ENCODE data around the gene LGI1. TPM values are rescaled to one million over a fixed set of nuclear protein-coding genes. Genes with fewer than 3 reads are reported as not detected.

The LGI1 gene
- total RNA-seq (not detected), polyA plus RNA-seq (ENCODE audit: insufficient read depth, low read depth, low replicate concordance) (not detected)
- long read RNA-seq, donor 1, partial matches to known transcripts = 0 of 1 reads
- long read RNA-seq, donor 1, other reads (novel, unspliced or antisense) = 0 of 1 reads
- long read RNA-seq, donor 2, partial matches to known transcripts = 0 of 1 reads
- long read RNA-seq, donor 2, other reads (novel, unspliced or antisense) = 0 of 1 reads
- long read RNA-seq, donor 3, partial matches to known transcripts = 0 of 1 reads
- long read RNA-seq, donor 3, other reads (novel, unspliced or antisense) = 0 of 1 reads
- long read RNA-seq, donor 4, partial matches to known transcripts = 0 of 1 reads
- long read RNA-seq, donor 4, other reads (novel, unspliced or antisense) = 0 of 1 reads
- long read RNA-seq, donor 5 = 0 reads
- long read RNA-seq, donor 6, partial matches to known transcripts = 0 of 4 reads
- long read RNA-seq, donor 6, other reads (novel, unspliced or antisense) = 0 of 4 reads
- long read RNA-seq, donor 7 = 0 reads
- long read RNA-seq, donor 8 = 0 reads
- long read RNA-seq, donor 9, partial matches to known transcripts = 0 of 1 reads
- long read RNA-seq, donor 9, other reads (novel, unspliced or antisense) = 0 of 1 reads
- long read RNA-seq, donor 10 = 0 reads

DNA sequence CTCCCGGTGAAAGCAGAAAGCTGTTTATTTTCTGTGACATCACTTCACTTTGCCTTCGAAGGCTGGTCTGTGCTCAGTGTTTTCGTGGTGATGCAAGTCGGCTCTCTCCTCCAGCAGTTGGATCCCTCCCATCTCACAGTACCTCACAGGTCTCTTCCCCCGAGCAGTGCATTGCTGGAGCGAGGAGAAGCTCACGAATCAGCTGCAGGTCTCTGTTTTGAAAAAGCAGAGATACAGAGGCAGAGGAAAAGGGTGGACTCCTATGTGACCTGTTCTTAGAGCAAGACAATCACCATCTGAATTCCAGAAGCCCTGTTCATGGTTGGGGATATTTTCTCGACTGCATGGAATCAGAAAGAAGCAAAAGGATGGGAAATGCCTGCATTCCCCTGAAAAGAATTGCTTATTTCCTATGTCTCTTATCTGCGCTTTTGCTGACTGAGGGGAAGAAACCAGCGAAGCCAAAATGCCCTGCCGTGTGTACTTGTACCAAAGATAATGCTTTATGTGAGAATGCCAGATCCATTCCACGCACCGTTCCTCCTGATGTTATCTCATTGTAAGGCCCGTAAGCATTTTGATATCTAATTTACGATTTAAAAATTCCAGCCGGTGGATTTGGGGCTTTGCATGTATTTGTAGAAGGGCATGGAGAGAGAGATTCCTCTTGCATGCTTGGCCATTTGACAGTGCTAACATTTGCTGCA, at the start of gene LGI1:
TSS of gene LGI1 (plus strand) at position 136 of the 707 bp plus-strand sequence. CDS start at position 345, 209 bp downstream.
- intact Hi-C loops (cut with DNase I) = no loop called here
- Histone ChIP-seq H3K4me1 (ENCODE audit: control insufficient read depth in 2 of 3, insufficient read depth in 2 of 3, low read depth in 1 of 3, low read length in 3 of 3) (no peaks in the 10 kb centered on the region), H3K27ac (ENCODE audit: low read depth in 2 of 2, low read length in 2 of 2) (no peak within 1 kb of the TSS), H3K36me3 (ENCODE audit: control insufficient read depth in 2 of 3, insufficient read depth in 3 of 3, low read length in 3 of 3) (no peaks in the 10 kb centered on the region), H3K27me3 (ENCODE audit: control insufficient read depth, insufficient read depth, low read length) (no peaks in the 10 kb centered on the region), H3K9me3 (ENCODE audit: control insufficient read depth in 2 of 3, insufficient read depth in 1 of 3, low read length in 3 of 3) (no peaks in the 10 kb centered on the region), H3K4me3 (ENCODE audit: low read length in 3 of 3) (peak within 1 kb of the TSS in 1 of 3 donors; percentile 0), H3K9ac (ENCODE audit: low read length in 3 of 3) (no peak within 1 kb of the TSS)
- DNase-seq (peak in 3 of 5 donors; percentile 35 to 50 (median 48)), FAIRE-seq (no peak)
- TF ChIP-seq CTCF (IDR thresholded peaks at IDR 0.05; ENCODE audit: borderline replicate concordance, extremely low read depth, insufficient read depth) = no peak

- H3K4me3 ChIP-seq (ENCODE audit: low read length in 3 of 3) = no peak overlapping the region
- FAIRE-seq = no peak
- no peak for DNase-seq
- intact Hi-C loops (cut with DNase I) = no loop called here
- no peak overlapping the region for H3K27ac ChIP-seq (ENCODE audit: low read depth in 2 of 2, low read length in 2 of 2)
- TF ChIP-seq CTCF (IDR thresholded peaks at IDR 0.05; ENCODE audit: borderline replicate concordance, extremely low read depth, insufficient read depth) = no peak
- H3K9ac ChIP-seq (ENCODE audit: low read length in 3 of 3) = no peak overlapping the region
- H3K27me3 ChIP-seq (ENCODE audit: control insufficient read depth, insufficient read depth, low read length) = no peaks in the 10 kb centered on the region
- H3K4me1 ChIP-seq (ENCODE audit: control insufficient read depth in 2 of 3, insufficient read depth in 2 of 3, low read depth in 1 of 3, low read length in 3 of 3) = no peaks in the 10 kb centered on the region
- no peaks in the 10 kb centered on the region for H3K36me3 ChIP-seq (ENCODE audit: control insufficient read depth in 2 of 3, insufficient read depth in 3 of 3, low read length in 3 of 3)
- H3K9me3 ChIP-seq (ENCODE audit: control insufficient read depth in 2 of 3, insufficient read depth in 1 of 3, low read length in 3 of 3) = no peaks in the 10 kb centered on the region
Measured at GRCh38 chr10:93710333-93710909, 47.3 kb upstream of the LGI1 start.

- FAIRE-seq (no peak), DNase-seq (no peak)
- intact Hi-C loops (cut with DNase I) = no loop called here
- Histone ChIP-seq H3K9me3 (ENCODE audit: control insufficient read depth in 2 of 3, insufficient read depth in 1 of 3, low read length in 3 of 3) (no peaks in the 10 kb centered on the region), H3K4me3 (ENCODE audit: low read length in 3 of 3) (no peak overlapping the region), H3K36me3 (ENCODE audit: control insufficient read depth in 2 of 3, insufficient read depth in 3 of 3, low read length in 3 of 3) (no peaks in the 10 kb centered on the region), H3K4me1 (ENCODE audit: control insufficient read depth in 2 of 3, insufficient read depth in 2 of 3, low read depth in 1 of 3, low read length in 3 of 3) (no peaks in the 10 kb centered on the region), H3K27ac (ENCODE audit: low read depth in 2 of 2, low read length in 2 of 2) (no peak overlapping the region), H3K9ac (ENCODE audit: low read length in 3 of 3) (no peak overlapping the region), H3K27me3 (ENCODE audit: control insufficient read depth, insufficient read depth, low read length) (no peaks in the 10 kb centered on the region)
- no peak for TF ChIP-seq CTCF (IDR thresholded peaks at IDR 0.05; ENCODE audit: borderline replicate concordance, extremely low read depth, insufficient read depth)
Measured at GRCh38 chr10:93711891-93712290, 45.8 kb upstream of the LGI1 start.
